COLO668 (cell line): ENCODE results near the gene KYNU.
"Not testable (repeated sequence)": the region's sequence is repeated elsewhere in the genome, so short reads cannot be mapped to it uniquely, and the experiment has no call there.

Experiments
- DNase-seq: peaks from one replicate; lab custom pipeline; 2025; ENCODE audit not compliant: unreplicated experiment; lab: John Stamatoyannopoulos, UW

Gene KYNU

DNA sequence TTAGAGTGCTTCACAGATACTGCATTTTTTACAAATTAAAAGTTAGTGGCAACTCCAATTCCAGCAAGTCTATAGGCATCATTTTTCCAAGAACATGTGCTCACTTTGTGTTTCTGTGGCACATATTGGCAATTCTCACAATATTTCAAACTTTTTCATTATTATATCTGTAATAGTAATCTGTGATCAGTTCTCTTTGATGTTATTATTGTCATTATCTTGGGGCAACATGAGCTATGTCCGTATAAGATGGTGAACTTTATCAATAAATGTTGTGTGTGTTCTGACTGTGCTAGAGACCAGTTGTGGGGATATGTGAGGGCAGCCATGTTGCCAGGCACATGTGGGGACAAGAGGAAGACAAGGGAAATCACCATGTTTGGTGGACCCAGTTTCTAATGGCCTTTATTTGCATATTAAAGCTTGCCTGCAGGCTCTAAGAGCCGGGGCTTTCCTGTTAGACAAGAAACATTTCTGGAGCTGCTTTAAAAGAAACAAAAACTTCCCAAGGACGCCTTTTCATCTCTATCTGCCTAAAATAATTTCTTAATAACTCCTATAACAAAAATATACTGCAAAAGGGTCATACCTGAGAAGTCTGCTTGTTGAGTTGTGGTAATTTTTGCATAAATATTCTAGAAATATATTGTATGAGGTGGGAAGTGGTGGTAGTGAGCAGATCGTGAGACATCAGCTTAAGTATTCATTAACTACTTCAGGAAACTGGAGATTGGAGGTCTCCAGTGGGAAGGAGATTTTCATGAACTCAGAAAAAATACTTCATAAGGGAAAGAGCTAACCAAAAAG lies 37.2 kb downstream of the KYNU start:
- DNase-seq = no peak

DNA sequence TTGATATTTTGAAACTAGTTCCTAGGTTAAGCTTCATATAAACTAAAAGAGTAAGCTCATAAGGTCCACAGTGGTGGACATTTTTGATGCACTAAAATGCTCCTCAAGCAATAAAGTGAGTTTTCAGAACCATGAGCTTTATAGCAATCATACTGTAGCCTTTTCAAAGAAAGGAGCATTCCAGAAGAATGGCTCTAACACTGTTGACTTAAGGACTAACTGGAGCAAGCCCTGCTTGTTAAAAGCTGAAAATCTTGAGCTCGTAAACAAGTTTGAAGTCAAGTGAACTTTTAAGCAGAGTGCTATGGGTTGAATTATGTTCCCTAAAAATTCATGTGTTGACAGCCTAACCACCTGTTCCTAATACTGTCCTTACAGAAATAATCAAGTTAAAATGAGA lies 38.0 kb downstream of the KYNU start:
- DNase-seq = no peak

DNA sequence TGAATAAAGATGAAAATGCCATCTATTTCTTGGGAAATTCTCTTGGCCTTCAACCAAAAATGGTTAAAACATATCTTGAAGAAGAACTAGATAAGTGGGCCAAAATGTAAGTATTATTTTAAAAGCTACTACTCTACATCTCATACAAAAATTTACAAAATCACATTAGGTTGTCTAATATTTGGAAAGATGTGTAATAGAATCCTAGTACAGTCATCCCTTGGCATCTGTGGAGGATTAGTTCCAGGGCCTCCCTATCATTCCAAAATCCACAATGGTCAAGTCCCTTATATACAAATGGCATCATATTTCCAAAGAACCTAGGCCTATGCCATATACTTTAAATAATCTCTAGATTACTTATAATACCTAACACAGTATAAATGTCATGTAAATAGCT lies 41.2 kb downstream of the KYNU start:
- no peak for DNase-seq

DNA sequence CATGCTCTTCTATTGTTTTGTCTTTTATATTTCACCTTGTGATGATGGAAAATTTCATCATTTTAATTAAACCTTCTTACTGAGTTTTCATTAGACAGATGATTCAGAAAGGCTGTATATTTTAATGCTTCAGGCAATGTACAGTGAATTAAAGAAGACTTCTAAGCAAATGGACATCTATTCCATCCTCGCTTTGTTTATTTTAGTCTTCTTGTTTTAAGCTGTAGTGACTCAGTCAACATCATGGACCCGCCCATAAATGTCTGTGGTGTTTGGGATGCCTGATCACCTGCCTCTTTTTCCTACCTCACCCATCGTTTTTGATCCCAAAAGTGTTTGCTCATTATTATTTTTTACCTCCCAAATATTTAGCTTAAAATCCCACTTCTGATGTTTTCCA lies 43.1 kb downstream of the KYNU start:
- no peak for DNase-seq

DNA sequence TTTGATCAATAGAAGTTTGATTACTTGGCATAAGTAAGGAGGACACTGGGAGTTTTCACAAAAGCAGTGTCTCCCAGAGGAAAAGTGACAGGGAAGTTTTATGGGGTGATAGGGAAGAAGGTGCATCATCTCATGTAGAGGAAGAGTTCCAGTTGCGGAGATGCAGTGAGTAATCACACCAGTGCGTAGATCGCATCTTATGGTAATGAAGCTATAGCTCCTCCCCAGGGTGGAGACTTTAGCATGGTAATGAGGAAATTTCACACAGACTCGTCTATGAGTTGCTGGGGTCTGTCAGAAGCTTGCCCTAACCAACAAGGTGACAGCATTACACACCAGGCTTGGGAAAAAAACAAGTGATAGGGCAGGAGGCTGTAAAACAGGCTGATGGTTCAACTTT lies 49.0 kb downstream of the KYNU start:
- no peak for DNase-seq

DNA sequence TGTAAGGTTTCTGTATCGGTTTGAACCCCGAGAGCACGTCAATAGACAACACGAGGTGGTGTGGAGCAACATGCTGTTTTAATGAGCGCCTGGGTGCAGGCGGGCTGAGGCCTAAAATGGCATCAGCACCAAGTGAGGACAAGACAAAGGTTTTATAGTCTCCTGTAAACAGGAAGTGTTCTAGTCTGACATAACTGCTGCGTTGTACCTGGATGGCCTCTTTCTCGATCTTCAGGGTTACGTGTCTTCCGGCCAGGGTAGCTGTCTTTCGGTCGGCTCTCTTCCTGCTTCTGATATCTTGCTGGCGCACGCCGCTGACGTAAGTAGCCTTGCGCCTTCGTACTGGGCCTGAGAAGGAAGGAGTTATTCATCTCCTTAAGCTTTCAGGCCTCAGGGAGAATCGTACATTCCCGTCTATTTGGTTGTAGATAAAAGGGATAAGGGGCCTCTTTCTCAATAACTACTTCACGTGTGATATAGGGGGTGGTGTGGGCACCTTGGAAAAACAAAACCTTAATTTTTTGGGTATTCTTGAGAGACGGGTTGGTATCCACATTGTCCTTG lies 53.5 kb downstream of the KYNU start:
- DNase-seq = no peak

DNA sequence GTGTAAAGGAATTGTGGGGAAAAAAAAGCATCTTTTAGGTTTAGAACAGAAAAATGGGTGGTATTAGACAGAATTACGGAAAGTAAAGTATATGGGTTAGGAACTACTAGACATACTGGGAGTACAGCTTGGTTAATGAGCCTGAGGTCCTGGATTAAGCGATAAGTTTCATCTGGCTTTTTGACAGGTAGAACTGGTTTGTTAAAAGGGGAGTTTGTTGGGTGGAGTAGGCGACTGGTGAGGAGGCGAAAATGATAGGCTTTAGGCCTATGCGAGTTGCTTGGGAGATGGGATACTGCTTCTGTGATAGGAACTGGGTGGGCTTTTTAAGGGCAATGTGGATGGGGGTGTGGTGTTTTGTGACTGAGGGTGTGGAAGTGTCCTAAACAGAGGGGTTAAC lies 56.5 kb downstream of the KYNU start:
- no peak for DNase-seq

DNA sequence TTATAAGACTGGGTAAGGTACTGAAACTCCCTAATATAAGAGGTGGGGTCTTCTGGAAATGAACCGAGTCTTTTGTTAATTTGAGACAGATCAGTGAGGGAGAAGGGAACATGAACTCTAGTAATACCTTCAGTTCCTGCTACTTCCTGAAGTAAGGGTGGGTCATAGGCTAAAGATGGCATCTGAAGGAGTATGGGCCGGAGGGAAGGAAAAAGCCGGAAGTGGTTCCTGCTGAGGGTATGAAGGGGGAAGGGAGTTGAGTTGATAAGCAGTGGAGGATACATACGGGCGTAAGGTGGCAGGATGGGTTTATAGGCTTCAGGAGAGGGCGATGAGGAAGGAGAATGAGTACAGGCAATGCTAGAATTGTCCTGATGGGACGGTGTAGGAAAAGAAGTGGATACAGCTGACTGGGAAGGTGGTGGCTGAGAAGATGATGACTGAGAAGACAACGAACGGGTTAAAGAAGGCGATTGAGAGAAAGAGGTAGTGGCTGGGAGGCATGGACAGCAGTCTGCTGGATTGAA lies 58.2 kb downstream of the KYNU start:
- no peak for DNase-seq

DNA sequence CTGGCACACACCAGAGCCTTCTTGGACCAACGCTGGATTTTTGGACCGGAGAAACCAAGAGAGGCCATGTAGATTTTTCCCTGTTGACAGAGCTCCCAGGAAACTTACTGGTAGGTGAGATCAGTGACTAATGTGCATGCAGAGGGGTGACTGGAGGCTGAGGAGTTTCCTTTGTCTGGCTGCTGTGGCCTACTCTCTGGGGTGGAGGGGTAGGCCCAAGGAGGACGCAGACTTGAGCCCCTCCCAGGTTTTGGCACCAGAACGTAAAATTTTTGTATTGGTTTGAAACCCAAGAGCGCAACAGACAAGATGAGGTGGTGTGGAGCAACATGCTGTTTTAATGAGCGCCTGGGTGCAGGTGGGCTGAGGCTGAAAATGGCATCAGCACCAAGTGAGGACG lies 59.2 kb downstream of the KYNU start:
- DNase-seq = no peak

DNA sequence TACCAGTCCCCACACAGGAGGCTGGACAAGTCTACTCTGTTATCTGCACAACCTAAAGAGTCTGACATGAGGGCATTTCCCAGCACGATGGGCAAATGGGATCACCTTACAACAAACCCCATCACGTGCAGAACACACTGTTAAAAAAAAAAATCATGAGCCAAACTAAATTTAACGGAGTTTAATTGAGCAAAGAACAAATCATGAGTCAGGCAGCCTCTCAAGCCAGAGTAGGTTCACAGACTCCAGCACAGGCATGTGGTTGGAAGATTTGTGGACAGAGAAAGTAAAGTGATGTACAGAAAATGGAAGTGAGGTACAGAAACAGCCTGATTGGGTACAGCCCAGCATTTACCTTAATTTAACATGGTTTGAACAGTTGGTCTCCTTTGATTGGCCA lies 59.9 kb downstream of the KYNU start:
- DNase-seq = no peak

DNA sequence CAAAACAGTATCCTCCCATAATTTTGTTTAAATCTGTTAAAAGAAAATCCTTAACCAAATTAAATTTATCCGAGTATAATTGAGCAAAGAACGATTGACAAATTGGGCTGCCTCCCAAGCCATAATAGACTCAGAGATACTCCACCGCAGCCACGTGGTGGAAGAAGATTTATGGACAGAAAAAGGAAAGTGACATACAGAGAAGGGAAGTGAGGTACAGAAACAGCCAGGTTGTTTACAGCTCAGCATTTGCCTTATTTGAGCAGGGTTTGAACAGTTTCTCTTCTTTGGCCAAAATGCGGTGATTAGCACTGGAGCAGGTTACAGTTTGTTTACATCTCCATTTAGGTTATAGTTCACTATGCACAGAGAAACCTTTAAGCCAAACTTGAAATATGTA lies 60.8 kb downstream of the KYNU start:
- DNase-seq = no peak

DNA sequence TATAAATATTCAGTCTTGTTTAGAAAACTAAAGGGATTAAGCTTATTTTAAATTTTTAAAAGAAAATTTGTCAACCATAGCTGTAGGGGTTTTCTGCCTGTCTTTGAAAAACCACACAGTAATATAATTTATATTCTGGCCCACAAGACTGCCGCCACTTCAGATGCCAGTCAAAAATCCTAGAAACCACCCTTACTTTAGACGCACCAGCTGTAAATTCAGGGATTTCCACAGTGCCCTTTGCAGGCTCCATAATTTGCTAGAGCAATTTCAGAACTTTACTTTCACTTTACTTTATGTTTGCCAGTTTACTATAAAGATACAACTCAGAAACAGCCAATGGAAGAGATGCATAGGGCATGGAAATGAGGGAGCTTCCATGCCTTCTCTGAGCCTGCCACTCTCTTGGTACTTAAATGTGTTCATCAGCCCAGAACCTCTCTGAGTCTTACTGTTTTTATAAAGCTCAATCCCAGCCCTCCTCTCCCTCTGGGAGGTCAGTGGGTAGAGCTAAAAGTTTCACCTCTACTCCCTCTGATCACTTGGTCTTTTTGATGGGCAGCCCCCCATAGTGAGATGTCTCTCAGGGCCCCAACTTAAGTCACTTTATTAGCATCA lies 63.3 kb downstream of the KYNU start:
- DNase-seq = no peak

DNA sequence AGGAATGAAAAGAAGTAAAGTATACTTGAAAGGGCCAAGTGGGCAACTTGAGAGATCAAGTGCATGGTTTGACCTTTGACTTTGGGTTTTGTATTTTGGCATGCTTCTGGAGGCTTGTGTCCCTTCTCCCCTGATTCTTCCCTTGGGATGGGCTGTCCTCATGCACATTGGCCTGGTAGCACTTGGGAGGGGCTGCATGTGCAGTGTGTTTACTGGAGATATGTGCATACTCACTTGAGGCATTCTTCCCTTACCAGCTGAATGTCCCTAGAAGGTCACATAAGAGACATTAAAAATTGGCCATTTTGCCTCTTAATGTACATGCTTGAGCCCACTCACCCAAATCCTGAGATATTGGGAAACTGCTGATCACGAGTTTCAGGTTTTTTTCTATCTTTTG lies 65.2 kb downstream of the KYNU start:
- no peak for DNase-seq

DNA sequence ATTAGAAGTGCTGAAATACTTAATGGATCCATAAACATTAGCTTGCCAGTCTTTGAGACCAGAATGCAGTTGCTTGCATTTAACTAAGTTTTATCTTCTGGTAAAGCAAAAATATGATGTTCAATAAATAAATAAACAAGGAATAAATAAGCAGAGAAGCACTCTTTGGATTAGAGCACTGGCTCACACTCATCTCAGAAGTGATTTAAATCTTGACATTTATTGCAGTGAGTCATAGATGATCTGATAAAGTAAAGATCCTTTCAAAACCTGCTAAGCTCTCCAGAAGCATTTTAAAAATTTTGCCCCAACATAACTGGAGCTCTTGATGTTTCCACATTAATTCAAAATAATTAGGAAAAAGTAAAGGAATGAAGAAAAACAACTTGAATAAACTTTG lies 66.8 kb downstream of the KYNU start:
- DNase-seq = no peak

DNA sequence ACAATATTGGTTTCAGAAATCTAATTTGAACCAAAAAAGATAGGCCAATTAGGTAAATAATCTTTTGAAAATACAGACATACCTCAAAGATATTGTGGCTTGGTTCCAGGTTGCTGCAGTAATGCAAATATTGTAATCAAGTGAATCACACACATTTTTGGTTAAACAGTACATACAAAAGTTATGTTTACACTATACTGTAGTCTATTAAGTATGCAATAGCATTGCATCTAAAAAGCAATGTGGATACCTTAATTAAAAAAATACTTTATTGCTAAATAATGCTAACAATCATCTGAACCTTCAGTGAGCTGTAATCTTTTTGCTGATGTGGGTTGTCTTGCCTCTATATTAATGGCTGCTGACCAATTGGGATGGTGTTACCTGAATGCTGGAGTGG lies 67.3 kb downstream of the KYNU start:
- no peak for DNase-seq

DNA sequence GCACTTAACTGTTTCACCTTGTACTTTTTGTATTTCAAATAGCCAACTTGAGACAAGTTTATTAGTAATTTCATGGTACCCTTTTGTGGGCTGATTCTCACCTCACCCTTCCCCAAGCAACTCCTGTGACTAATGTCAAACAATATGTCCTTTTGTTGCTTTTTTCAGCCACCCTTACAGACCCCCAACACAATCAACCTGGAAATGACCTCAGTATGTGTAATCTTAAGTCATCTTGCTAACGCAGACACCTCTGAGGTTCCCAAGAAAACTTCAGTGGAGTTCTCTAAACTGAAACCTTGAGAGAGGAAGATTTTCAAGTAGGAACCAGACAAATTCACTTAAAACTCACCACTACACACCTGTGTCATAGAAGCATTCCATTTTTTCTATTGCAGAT lies 69.5 kb downstream of the KYNU start:
- no peak for DNase-seq

DNA sequence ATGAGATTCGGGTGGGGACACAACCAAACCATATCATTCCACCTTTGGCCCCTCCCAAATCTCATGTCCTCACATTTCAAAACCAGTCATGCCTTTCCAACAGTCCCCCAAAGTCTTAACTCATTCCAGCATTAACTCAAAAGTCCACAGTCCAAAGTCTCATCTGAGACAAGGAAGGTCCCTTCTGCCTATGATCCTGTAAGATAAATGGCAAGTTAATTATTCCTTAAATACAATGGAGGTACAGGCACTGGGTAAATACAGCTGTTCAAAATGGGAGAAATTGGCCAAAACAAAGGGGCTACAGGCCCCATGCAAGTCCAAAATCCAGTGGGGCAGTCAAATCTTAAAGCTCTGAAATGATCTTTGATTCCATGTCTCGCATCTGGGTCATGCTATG lies 71.3 kb downstream of the KYNU start:
- DNase-seq = not testable (repeated sequence)

DNA sequence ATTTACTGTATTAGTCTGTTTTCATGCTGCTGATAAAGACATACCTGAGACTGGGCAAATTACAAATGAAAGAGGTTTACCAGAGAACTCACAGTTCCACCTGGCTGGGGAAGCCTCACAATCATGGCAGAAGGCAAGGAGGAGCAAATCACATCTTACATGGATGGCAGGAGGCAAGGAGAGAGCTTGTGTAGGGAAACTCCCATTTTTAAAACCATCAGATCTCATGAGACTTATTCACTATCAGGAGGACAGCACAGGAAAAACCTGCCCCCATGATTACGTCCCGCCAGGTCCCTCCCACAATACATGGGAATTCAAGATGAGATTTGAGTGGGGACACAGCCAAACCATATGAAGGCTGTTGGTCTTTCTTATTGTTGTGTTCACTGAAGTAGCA lies 72.9 kb downstream of the KYNU start:
- DNase-seq = not testable (repeated sequence)

DNA sequence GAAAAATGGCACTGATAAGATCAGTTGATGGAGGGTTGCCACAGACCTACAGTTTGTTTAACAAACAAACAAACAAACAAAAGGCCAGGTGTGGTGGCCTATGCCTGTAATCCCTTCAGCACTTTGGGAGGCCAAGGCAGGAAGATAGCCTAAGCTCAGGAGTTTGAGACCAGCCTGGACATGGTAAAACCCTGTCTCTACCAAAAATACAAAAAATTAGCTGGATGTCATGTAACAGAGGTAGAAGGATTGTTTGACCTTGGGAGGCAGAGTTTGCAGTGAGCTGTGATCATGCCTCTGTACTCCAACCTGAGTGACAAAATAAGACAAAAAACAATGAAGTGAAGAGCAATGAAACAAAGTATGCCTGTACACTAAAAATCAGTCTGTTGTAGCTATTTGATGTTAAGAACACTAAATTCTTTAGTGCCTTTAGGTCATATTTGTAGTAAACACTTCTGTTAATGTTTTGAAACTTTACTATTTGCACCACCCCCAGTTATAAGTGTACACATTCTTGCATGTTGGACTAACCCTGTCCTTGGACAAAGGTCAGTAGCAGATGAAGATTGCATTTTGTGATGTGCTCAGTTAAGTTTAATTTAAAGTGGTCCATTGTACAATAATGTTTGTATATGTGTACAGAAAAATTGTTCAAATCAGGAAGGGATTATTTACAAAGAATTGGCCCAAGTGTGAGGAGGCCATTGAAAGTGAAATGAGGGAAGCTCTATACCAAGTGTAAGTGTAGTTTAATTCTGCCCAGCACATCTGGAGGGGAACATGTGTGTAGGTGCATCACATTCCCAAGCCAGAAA lies 73.9 kb downstream of the KYNU start:
- DNase-seq = no peak

DNA sequence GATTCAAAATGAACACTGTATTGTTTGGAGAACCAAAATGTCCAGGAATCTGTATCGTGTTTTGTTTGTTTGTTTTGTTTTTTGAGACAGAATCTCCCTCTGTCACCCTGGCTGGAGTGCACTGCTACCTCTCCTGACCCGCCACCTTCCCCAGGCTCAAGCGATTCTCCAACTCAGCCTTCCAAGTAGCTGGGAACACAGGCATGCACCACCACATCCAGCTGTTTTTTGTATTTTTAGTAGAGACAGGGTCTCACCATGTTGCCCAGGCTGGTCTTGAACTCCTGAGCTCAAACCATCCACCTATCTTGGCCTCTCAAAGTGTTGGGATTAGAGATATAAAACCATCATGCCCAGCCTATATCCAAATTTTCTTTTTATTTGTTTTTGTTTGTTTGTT lies 74.6 kb downstream of the KYNU start:
- DNase-seq = no peak

DNA sequence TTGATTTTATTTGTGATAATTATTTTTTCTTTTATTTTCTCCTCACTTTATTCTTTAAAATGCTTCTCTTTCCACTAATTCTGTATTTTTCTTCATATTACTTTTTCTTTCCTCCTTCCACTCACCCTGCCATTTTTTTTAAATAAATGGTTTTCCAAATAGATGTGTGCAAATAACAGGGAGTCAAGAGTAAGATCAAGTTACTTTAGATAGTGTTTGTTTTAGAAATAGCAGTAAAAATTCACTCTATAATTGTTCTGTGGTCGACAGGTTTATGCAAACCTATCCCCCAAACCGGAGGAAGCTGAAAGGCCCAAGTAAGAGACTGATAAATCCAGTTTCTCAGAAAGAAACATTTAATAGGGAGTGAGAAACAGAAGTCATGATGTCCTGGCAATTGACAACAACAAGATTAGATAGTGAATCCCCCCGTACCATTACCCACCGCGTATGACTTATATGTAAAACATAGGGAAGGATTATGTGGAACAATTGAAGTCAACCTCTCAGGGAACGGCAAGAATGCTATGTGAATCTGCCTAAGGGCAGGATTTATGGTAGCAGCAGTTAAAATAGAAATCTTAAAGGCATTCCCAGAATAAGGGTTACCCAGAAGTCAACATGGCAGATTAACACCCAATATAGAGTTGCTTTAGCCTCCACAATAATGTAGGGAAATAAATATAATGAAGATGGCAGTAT lies 75.5 kb downstream of the KYNU start:
- DNase-seq = no peak
